IMR-90 (cell line): ENCODE results near the gene EXOC4. TPM values are rescaled to one million over a fixed set of nuclear protein-coding genes. Genes with fewer than 3 reads are reported as not detected.

Experiments
- ATAC-seq: fragments of 200-7000 bp; cut with Tn5 transposase; 2 replicates; pipeline ENCODE4 v1.9.1; 2020; ENCODE audit warnings: low read depth, mild to moderate bottlenecking, moderate library complexity
- BruUV-seq: library from RNA; stranded (reverse); fragments of 400-500 nt; replicated peaks from 2 replicates; lab custom pipeline; 2021; lab: Mats Ljungman, UMichigan
- CTCF ChIA-PET: fragments of 300-600 bp; formaldehyde crosslinking; extraction: SDS; loops from one replicate; lab custom pipeline; 2021; ENCODE audit warnings: antibody characterized with exemption; lab: Yijun Ruan, JAX
- POLR2A ChIA-PET: fragments of 300-600 bp; sonication (Branson Sonifier 250); formaldehyde crosslinking; loops from one replicate; lab custom pipeline; 2022; ENCODE audit warnings: antibody characterized with exemption; ENCODE audit not compliant: unreplicated experiment; lab: Charles Lee
- DNase-seq: peaks from one replicate; pipeline ENCODE4 v3.0.0; 2013
- H2AFZ ChIP-seq: replicated peaks from 2 replicates; pipeline ENCODE3; 2013; ENCODE audit warnings: low read length, mild to moderate bottlenecking; ENCODE audit not compliant: poor library complexity
- H2AK5ac ChIP-seq: 2 replicates; pipeline ENCODE4 v1.6.1; 2013; ENCODE audit warnings: low read depth, low read length, inconsistent platforms
- H2AK9ac ChIP-seq: replicated peaks from 2 replicates; pipeline ENCODE3; 2013; ENCODE audit warnings: mild to moderate bottlenecking, low read depth, low read length, moderate library complexity; ENCODE audit not compliant: poor library complexity
- H2BK120ac ChIP-seq: 2 replicates; pipeline ENCODE4 v1.6.1; 2013; ENCODE audit warnings: low read depth, low read length, inconsistent platforms
- H2BK15ac ChIP-seq: 3 replicates; pipeline ENCODE4 v1.6.1; 2013; ENCODE audit warnings: low read depth, low read length, inconsistent platforms
- H2BK20ac ChIP-seq: 2 replicates; pipeline ENCODE4 v1.6.1; 2013; ENCODE audit warnings: low read depth, mild to moderate bottlenecking, inconsistent platforms, low read length, moderate library complexity
- H2BK5ac ChIP-seq: 2 replicates; pipeline ENCODE4 v1.6.1; 2013; ENCODE audit warnings: mild to moderate bottlenecking, low read depth, low read length, inconsistent platforms; ENCODE audit not compliant: poor library complexity, severe bottlenecking
- H3K14ac ChIP-seq: replicated peaks from 2 replicates; pipeline ENCODE4 v1.6.1; 2013; ENCODE audit warnings: low read depth, low read length, inconsistent platforms
- H3K18ac ChIP-seq: 2 replicates; pipeline ENCODE4 v1.6.1; 2013; ENCODE audit warnings: low read depth, low read length, control low read depth
- H3K23ac ChIP-seq: 2 replicates; pipeline ENCODE4 v1.6.1; 2013; ENCODE audit warnings: low read depth, low read length, inconsistent platforms
- H3K27ac ChIP-seq: 2 replicates; pipeline ENCODE4 v1.5.1; 2013; ENCODE audit warnings: mild to moderate bottlenecking, control low read depth, low read length; ENCODE audit not compliant: insufficient read depth
- H3K27me3 ChIP-seq: 2 replicates; pipeline ENCODE4 v1.6.1; 2013; ENCODE audit warnings: low read length; ENCODE audit not compliant: control insufficient read depth, insufficient read depth
- H3K36me3 ChIP-seq: 2 replicates; pipeline ENCODE4 v1.6.1; 2013; ENCODE audit warnings: low read length, mixed read lengths; ENCODE audit not compliant: control insufficient read depth, insufficient read depth
- H3K4ac ChIP-seq: 2 replicates; pipeline ENCODE4 v1.6.1; 2013; ENCODE audit warnings: low read depth, low read length, inconsistent platforms
- H3K4me1 ChIP-seq: 2 replicates; pipeline ENCODE4 v1.6.1; 2013; ENCODE audit warnings: low read length, mixed read lengths; ENCODE audit not compliant: control insufficient read depth, insufficient read depth
- H3K4me2 ChIP-seq: 2 replicates; pipeline ENCODE4 v1.6.1; 2013; ENCODE audit warnings: low read depth, mild to moderate bottlenecking, control low read depth, low read length, moderate library complexity
- H3K4me3 ChIP-seq: 2 replicates; pipeline ENCODE4 v1.5.1; 2013; ENCODE audit warnings: low read depth, mild to moderate bottlenecking, control low read depth, low read length, moderate library complexity; ENCODE audit not compliant: insufficient read depth
- H3K56ac ChIP-seq: 2 replicates; pipeline ENCODE4 v1.6.1; 2013; ENCODE audit warnings: low read length, inconsistent platforms; ENCODE audit not compliant: insufficient read depth; ENCODE audit errors: extremely low read depth
- H3K79me1 ChIP-seq, 2 experiments: 2 replicates each; pipeline ENCODE4 v1.6.1; 2013; ENCODE audit warnings: low read length in 2 of 2, inconsistent platforms in 1 of 2, low read depth in 1 of 2
- H3K9ac ChIP-seq: 2 replicates; pipeline ENCODE4 v1.6.1; 2013; ENCODE audit warnings: low read depth, low read length, control low read depth
- H3K9me1 ChIP-seq: 2 replicates; pipeline ENCODE4 v1.6.1; 2013; ENCODE audit warnings: low read length, inconsistent platforms; ENCODE audit not compliant: insufficient read depth
- H3K9me3 ChIP-seq: 2 replicates; pipeline ENCODE4 v1.6.1; 2013; ENCODE audit warnings: low read length; ENCODE audit not compliant: control insufficient read depth, insufficient read depth
- H4K20me1 ChIP-seq: 2 replicates; pipeline ENCODE4 v1.6.1; 2013; ENCODE audit warnings: low read length, inconsistent platforms; ENCODE audit not compliant: insufficient read depth
- H4K5ac ChIP-seq: 2 replicates; pipeline ENCODE4 v1.6.1; 2013; ENCODE audit warnings: mild to moderate bottlenecking, low read depth, low read length, control low read depth
- H4K8ac ChIP-seq, 2 experiments: 2 replicates each; pipeline ENCODE4 v1.6.1; 2013; ENCODE audit warnings: low read depth in 2 of 2, low read length in 2 of 2, control low read depth in 1 of 2, inconsistent platforms in 1 of 2
- H4K91ac ChIP-seq: 2 replicates; pipeline ENCODE4 v1.6.1; 2013; ENCODE audit warnings: low read depth, low read length, inconsistent platforms; ENCODE audit not compliant: insufficient read depth
- BHLHE40 ChIP-seq: fragments of 150-350 bp; IDR thresholded peaks from 2 replicates; pipeline ENCODE4 v1.6.1; 2016; ENCODE audit warnings: mild to moderate bottlenecking, low read depth, low read length
- CEBPB ChIP-seq: IDR thresholded peaks from 2 replicates; pipeline ENCODE4 v1.6.1; 2012; ENCODE audit warnings: low read depth, low read length, improper control_type of control experiment
- CHD1 ChIP-seq: IDR thresholded peaks from 2 replicates; pipeline ENCODE4 v1.6.1; 2012; ENCODE audit warnings: low read depth, low read length, improper control_type of control experiment
- CTCF ChIP-seq: conservative IDR thresholded peaks from 2 replicates; pipeline ENCODE4 v1.5.1; 2012; ENCODE audit warnings: mild to moderate bottlenecking, low read depth, low read length, improper control_type of control experiment
- ELK1 ChIP-seq: fragments of 150-350 bp; IDR thresholded peaks from 2 replicates; pipeline ENCODE4 v1.6.1; 2016; ENCODE audit warnings: low read depth, mild to moderate bottlenecking, low read length, moderate library complexity, borderline replicate concordance
- FOS ChIP-seq: fragments of 150-350 bp; IDR thresholded peaks from 2 replicates; pipeline ENCODE4 v1.6.1; 2016; ENCODE audit warnings: low read depth, low read length
- MAFK ChIP-seq: IDR thresholded peaks from 2 replicates; pipeline ENCODE4 v1.6.1; 2012; ENCODE audit warnings: low read depth, low read length, improper control_type of control experiment
- MAZ ChIP-seq: IDR thresholded peaks from 2 replicates; pipeline ENCODE4 v1.6.1; 2012; ENCODE audit warnings: low read depth, mild to moderate bottlenecking, low read length, improper control_type of control experiment, moderate library complexity, borderline replicate concordance
- MXI1 ChIP-seq: IDR thresholded peaks from 2 replicates; pipeline ENCODE4 v1.6.1; 2012; ENCODE audit warnings: low read depth, mild to moderate bottlenecking, low read length, moderate library complexity, borderline replicate concordance
- NFE2L2 ChIP-seq: fragments of 150-350 bp; IDR thresholded peaks from 2 replicates; pipeline ENCODE4 v1.6.1; 2016; ENCODE audit warnings: low read depth, mild to moderate bottlenecking, low read length
- POLR2A ChIP-seq: IDR thresholded peaks from 2 replicates; pipeline ENCODE4 v1.6.1; 2012; ENCODE audit warnings: mild to moderate bottlenecking, low read depth, low read length
- RAD21 ChIP-seq: IDR thresholded peaks from 2 replicates; pipeline ENCODE4 v1.6.1; 2012; ENCODE audit warnings: low read length, improper control_type of control experiment
- RCOR1 ChIP-seq: IDR thresholded peaks from 2 replicates; pipeline ENCODE4 v1.6.1; 2012; ENCODE audit warnings: mild to moderate bottlenecking, low read length, improper control_type of control experiment; ENCODE audit not compliant: insufficient replicate concordance
- RFX5 ChIP-seq: IDR thresholded peaks from 2 replicates; pipeline ENCODE4 v1.8.0; 2012; ENCODE audit warnings: low read depth, mild to moderate bottlenecking, low read length, moderate library complexity
- USF2 ChIP-seq: fragments of 150-350 bp; IDR thresholded peaks from 2 replicates; pipeline ENCODE4 v1.6.1; 2017; ENCODE audit warnings: mild to moderate bottlenecking, antibody characterized with exemption, low read length, low read depth
- WGBS, 2 experiments: methylation state at CpG; one replicate each; pipeline versions ENCODE4 v1.1.5 to v1.1.7; 2013; ENCODE audit warnings: missing lambda C conversion rate in 2 of 2; ENCODE audit not compliant: insufficient read length in 1 of 2; ENCODE audit errors: extremely low coverage in 2 of 2; 5-methylcytosine and 5-hydroxymethylcytosine counted together
- dilution Hi-C: fragments of 300-500 bp; cut with HindIII; formaldehyde crosslinking; loops from one replicate; pipeline ENCODE4 v1.14.3; 2018; ENCODE audit warnings: low sequenced_read_pairs; ENCODE audit not compliant: unreplicated experiment
- in situ Hi-C: fragments of 300-500 bp; cut with MboI; formaldehyde crosslinking; loops from 3 replicates; pipeline ENCODE4 v1.14.3; 2019; ENCODE audit warnings: low sequenced_read_pairs, inconsistent platforms, mixed read lengths
- intact Hi-C: fragments of 100-400 bp; cut with micrococcal nuclease; formaldehyde crosslinking; loops from 2 replicates; pipeline ENCODE4 v1.10.0; 2022
- polyA plus RNA-seq, 3 experiments: library from polyadenylated mRNA; depleted of rRNA; stranded (reverse); fragments of >200 nt; gene quantifications; 2 replicates each; pipeline ENCODE4 v1.2.3, GENCODE V29; 2012; ENCODE audit warnings: low replicate concordance in 1 of 3
- total RNA-seq: library from RNA; depleted of rRNA; stranded (reverse); fragments of >200 nt; gene quantifications from 2 replicates; pipeline ENCODE4 v1.2.3, GENCODE V29; 2012

EXOC4 gene
- total and polyA plus RNA-seq, 2 of the 4 experiments (the other 2 are of a cell fraction), result 25.4 to 94.6 TPM

- Histone ChIP-seq H3K79me1 (peaks cover 8 to 13% of the 10 kb centered on the region in 2 experiments; a peak in 3 of 4 replicates), H3K14ac (no peak overlapping the region), H4K20me1 (no peaks in the 10 kb centered on the region), H3K4me1 (no peaks in the 10 kb centered on the region), H4K91ac (no peak overlapping the region), H3K18ac (no peak overlapping the region), H3K4me3 (no peak overlapping the region), H2AK5ac (no peak overlapping the region), H3K9ac (no peak overlapping the region), H3K4ac (no peak overlapping the region), H2AFZ (no peak overlapping the region), H2BK20ac (no peak overlapping the region), H4K5ac (no peak overlapping the region), H3K9me3 (no peaks in the 10 kb centered on the region), H2AK9ac (no peak overlapping the region), H4K8ac (no peak overlapping the region), H3K36me3 (peaks cover 8% of the 10 kb centered on the region; the same call in 1 of the 2 replicates), H2BK5ac (no peak overlapping the region), H3K23ac (no peak overlapping the region), H2BK15ac (no peak overlapping the region), H3K27ac (no peak overlapping the region), H3K27me3 (no peaks in the 10 kb centered on the region), H3K9me1 (peaks cover 4% of the 10 kb centered on the region; the same call in 1 of the 2 replicates), H3K56ac (no peak overlapping the region), H2BK120ac (no peak overlapping the region), H3K4me2 (no peak overlapping the region)
- ChIA-PET CTCF (no interaction called here), POLR2A (no interaction called here)
- TF ChIP-seq NFE2L2 (no peak), FOS (no peak), MXI1 (no peak), CTCF (no peak), RCOR1 (no peak), USF2 (no peak), CHD1 (no peak), RAD21 (no peak), BHLHE40 (no peak), MAFK (no peak), POLR2A (no peak), ELK1 (no peak), CEBPB (no peak), MAZ (no peak), RFX5 (no peak)
- in situ Hi-C loops (no loop called here), dilution Hi-C loops (no loop called here), intact Hi-C loops (no loop called here)
- ATAC-seq (no peak), DNase-seq (peak; percentile 19)
- no CpG with 5 or more reads among the region's 3 CpGs for WGBS, 2 experiments
- BruUV-seq, result no TSS peak
Measured at GRCh38 chr7:133290676-133291333, 37.9 kb downstream of the EXOC4 start.
